Measurements from ENCODE around the gene COBLL1. TPM values are rescaled to one million over a fixed set of nuclear protein-coding genes. Genes with fewer than 3 reads are reported as not detected.

COBLL1 gene
- total RNA-seq, 4 donors from 2014 or later, result 43.2 to 97.3 (median 68.6) TPM

DNA sequence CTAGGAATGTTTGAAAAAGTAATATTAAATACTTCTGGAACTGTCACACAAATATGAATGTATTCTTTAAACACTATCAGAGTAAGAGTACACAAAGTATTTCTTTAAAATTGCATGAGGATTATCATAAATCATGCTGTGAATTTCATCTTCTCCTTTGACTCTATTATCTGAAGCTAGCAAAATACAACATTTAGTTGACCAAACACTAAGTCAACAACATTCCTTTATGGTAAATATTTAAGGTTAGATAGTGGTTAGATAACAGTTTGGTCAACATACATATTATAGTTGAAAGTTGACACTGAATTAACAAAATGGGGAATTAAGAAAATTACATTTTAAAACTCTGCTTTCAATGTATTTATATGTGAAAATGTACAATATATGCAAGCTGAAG lies 148.2 kb downstream of the COBLL1 start:
- TF ChIP-seq, protein P1, sequence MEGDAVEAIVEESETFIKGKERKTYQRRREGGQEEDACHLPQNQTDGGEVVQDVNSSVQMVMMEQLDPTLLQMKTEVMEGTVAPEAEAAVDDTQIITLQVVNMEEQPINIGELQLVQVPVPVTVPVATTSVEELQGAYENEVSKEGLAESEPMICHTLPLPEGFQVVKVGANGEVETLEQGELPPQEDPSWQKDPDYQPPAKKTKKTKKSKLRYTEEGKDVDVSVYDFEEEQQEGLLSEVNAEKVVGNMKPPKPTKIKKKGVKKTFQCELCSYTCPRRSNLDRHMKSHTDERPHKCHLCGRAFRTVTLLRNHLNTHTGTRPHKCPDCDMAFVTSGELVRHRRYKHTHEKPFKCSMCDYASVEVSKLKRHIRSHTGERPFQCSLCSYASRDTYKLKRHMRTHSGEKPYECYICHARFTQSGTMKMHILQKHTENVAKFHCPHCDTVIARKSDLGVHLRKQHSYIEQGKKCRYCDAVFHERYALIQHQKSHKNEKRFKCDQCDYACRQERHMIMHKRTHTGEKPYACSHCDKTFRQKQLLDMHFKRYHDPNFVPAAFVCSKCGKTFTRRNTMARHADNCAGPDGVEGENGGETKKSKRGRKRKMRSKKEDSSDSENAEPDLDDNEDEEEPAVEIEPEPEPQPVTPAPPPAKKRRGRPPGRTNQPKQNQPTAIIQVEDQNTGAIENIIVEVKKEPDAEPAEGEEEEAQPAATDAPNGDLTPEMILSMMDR (IDR thresholded peaks at IDR 0.05), result no peak
- no peak for TF ChIP-seq POLR2A (IDR thresholded peaks at IDR 0.05)
- DNase-seq (ENCODE audit: low spot score in 2 of 2), result no peak
- intact Hi-C loops (cut with DNase I; ENCODE audit: low total_unique reads), result no loop called here
- no peak overlapping the region for H3K4me3 ChIP-seq (ENCODE audit: low read depth, poor library complexity, severe bottlenecking)

DNA sequence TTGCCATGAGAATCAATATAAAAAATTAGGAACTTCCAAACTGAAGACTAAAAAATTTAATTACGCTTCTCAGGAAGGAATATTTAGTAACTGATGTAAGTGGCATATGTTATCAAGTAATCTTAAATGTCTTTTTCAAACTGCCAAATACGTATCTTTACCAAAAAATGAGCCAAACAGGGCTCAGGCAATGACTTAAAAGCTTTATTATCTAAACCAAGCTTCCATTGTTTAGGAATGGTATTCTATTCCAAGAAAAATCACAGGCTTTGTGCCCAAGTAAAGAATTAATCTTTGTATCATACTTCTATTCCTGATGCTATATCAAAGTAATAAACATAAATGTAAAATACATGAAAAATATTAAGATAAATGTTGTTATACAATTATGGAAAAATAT lies 148.7 kb downstream of the COBLL1 start:
- intact Hi-C loops (cut with DNase I; ENCODE audit: low total_unique reads), result no loop called here
- no peak for DNase-seq (ENCODE audit: low spot score in 2 of 2)
- no peak for TF ChIP-seq POLR2A (IDR thresholded peaks at IDR 0.05)
- TF ChIP-seq, protein P1 (IDR thresholded peaks at IDR 0.05), result no peak
- 89 to 90% methylated on average over 2 of the region's 2 CpGs for whole genome bisulfite sequencing, 2 donors
- no peak overlapping the region for H3K4me3 ChIP-seq (ENCODE audit: low read depth, poor library complexity, severe bottlenecking)

DNA sequence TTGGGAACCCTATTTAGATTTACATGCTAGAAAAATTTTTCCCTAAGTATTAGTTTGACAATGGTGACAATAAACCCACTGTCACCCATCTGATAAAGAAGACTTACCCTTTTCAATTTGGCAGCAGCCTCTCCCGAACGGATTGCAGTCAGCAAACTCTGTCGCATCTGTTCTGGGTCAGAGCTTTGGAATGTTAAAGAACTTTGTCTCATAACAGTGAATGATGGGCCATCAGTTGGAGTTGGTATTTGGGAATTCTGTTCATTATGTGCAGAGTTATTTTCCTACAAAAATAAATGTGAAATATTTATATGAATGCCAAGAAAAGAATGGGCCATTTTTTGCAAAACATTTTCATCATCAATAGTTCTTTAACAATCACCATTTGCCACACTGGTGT lies 149.5 kb downstream of the COBLL1 start:
- 61 to 76% methylated on average over 3 of the region's 3 CpGs for WGBS, 2 donors
- intact Hi-C loops (cut with DNase I; ENCODE audit: low total_unique reads), result no loop called here
- no peak for DNase-seq (ENCODE audit: low spot score in 2 of 2)
- H3K4me3 ChIP-seq (ENCODE audit: low read depth, poor library complexity, severe bottlenecking), result no peak overlapping the region
- no peak for TF ChIP-seq POLR2A (IDR thresholded peaks at IDR 0.05)
- TF ChIP-seq, protein P1 (IDR thresholded peaks at IDR 0.05), result no peak

DNA sequence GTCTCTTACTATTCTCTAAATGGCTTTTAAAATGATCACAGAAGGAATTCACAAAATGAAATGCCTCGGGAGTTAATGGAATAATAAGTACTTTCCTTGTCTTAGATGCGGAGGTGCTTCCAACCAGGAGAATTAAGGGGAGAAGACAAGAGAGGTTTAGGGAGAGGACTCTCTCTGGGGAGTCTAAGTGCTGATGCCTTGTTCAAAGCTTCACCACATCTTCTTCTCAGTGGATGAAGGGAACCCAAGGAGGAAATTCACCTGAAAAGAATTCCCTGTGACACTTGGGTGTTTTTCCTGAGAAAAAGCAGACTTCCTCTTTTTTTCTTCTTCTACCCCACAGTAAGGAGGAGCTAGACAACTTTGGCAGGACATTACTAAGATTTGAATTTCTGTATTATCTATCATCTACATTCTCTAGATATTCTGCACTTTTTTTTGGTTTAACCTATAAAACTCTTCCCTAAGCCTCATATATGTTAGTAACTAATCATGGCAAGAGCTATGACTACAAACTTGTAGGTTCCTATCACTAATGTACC lies 150.2 kb downstream of the COBLL1 start:
- no peak for DNase-seq (ENCODE audit: low spot score in 2 of 2)
- intact Hi-C loops (cut with DNase I; ENCODE audit: low total_unique reads), result no loop called here
- TF ChIP-seq, protein P1 (IDR thresholded peaks at IDR 0.05), result no peak
- no peak for TF ChIP-seq POLR2A (IDR thresholded peaks at IDR 0.05)
- WGBS, 2 donors, result 89 to 95% methylated on average over 2 of the region's 2 CpGs
- H3K4me3 ChIP-seq (ENCODE audit: low read depth, poor library complexity, severe bottlenecking), result no peak overlapping the region

DNA sequence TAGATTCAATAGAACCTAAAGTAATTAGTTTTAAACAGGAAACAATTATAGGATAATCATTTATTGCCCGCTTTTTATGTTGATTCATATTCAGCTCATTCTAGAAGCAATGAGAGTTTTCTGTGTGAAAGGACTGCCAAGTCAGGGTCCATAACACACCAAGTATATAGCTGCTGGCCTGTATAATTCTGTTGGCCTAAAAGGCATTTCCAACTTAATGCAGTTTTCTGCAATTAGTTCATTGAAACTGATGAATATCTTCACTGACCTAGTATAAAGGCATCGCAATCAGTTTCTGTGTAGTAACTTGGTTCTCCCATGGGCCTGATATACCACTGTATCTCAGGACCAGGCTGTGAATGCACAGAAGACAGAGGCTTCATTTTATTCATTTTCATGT lies 151.3 kb downstream of the COBLL1 start:
- no peak for DNase-seq (ENCODE audit: low spot score in 2 of 2)
- 96 to 98% methylated on average over 2 of the region's 2 CpGs for WGBS, 2 donors
- no peak for TF ChIP-seq POLR2A (IDR thresholded peaks at IDR 0.05)
- TF ChIP-seq, protein P1 (IDR thresholded peaks at IDR 0.05), result no peak
- no peak overlapping the region for H3K4me3 ChIP-seq (ENCODE audit: low read depth, poor library complexity, severe bottlenecking)
- intact Hi-C loops (cut with DNase I; ENCODE audit: low total_unique reads), result no loop called here

DNA sequence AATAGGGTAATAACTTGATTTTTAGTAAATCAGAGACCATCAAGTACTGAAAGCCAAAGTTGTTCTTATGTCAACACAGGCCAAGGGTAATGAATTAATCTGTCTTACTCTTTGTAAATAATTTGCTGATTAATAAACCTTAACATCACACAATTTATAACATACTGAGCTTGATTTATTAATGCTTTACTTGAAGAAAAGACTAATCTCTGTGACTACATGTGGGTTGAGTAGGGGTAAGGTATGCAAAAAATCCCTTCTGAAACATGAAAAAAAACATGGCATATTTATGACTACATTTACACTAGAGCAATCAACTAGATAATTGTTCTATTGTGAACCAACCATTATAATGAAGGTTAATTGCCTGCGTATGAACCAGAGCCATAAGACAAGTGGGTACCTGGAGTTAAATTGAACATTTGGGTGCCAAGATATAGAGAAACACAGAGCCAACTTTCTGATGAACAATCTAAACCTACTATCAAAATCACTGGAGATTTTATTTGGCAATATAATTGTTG lies 152.7 kb downstream of the COBLL1 start:
- no peak overlapping the region for H3K4me3 ChIP-seq (ENCODE audit: low read depth, poor library complexity, severe bottlenecking)
- WGBS, 2 donors, result 67 to 72% methylated on average over 1 of the region's 1 CpG
- TF ChIP-seq, protein P1 (IDR thresholded peaks at IDR 0.05), result no peak
- TF ChIP-seq POLR2A (IDR thresholded peaks at IDR 0.05), result no peak
- no peak for DNase-seq (ENCODE audit: low spot score in 2 of 2)
- intact Hi-C loops (cut with DNase I; ENCODE audit: low total_unique reads), result no loop called here

All from lower leg skin (tissue), 4 donors.